CD4-positive, CD25-positive, alpha-beta regulatory T cell (primary cell): ENCODE data around the gene CCDC7. TPM values are rescaled to one million over a fixed set of nuclear protein-coding genes. Genes with fewer than 3 reads are reported as not detected.
A peak's percentile ranks its signal among the peaks of the same experiment; 100 is the strongest.
"Not testable (repeated sequence)": the region's sequence is repeated elsewhere in the genome, so short reads cannot be mapped to it uniquely, and the experiment has no call there.

Source experiments
- ATAC-seq, 2 donors: fragments of 150-1000 bp; cut with Tn5 transposase; one replicate each; pipeline ENCODE4 v1.10.0; 2021; ENCODE audit warnings: low read depth in 2 of 2, moderate number of reproducible peaks in 2 of 2, moderate library complexity in 1 of 2
- DNase-seq, 3 donors: peaks; one replicate each; pipeline versions ENCODE4 v3.0.0 to v3.0.0-alpha.2; 2012 to 2022; ENCODE audit warnings: mixed read lengths in 1 of 3
- H3K27ac ChIP-seq: one replicate; pipeline ENCODE4 v1.7.0; 2013; ENCODE audit warnings: mild to moderate bottlenecking, low read length; ENCODE audit not compliant: insufficient read depth, poor library complexity, severe bottlenecking
- H3K27me3 ChIP-seq: one replicate; pipeline ENCODE4 v1.7.0; 2013; ENCODE audit warnings: low read length; ENCODE audit not compliant: control insufficient read depth, insufficient read depth
- H3K36me3 ChIP-seq: one replicate; pipeline ENCODE4 v1.7.0; 2013; ENCODE audit warnings: mild to moderate bottlenecking, low read length, moderate library complexity; ENCODE audit not compliant: control insufficient read depth, insufficient read depth
- H3K4me1 ChIP-seq: 2 replicates; pipeline ENCODE4 v1.7.0; 2013; ENCODE audit warnings: mild to moderate bottlenecking, low read length; ENCODE audit not compliant: insufficient read depth, control insufficient read depth, poor library complexity, severe bottlenecking
- H3K4me3 ChIP-seq: one replicate; pipeline ENCODE4 v1.7.0; 2013; ENCODE audit warnings: low read depth, mild to moderate bottlenecking, low read length, moderate library complexity
- H3K9me3 ChIP-seq, 2 experiments: 1 replicate in 1 of 2; 2 replicates in 1 of 2; pipeline ENCODE4 v1.7.0; 2013; ENCODE audit warnings: low read length in 2 of 2, mild to moderate bottlenecking in 1 of 2, moderate library complexity in 1 of 2; ENCODE audit not compliant: control insufficient read depth in 2 of 2
- H3K27ac Mint-ChIP-seq, 3 donors: one replicate each; pipeline ENCODE4 v1.8.0; 2020 to 2022; ENCODE audit warnings: mild to moderate bottlenecking in 3 of 3, mixed read lengths in 3 of 3, moderate library complexity in 2 of 3
- H3K27me3 Mint-ChIP-seq: one replicate; pipeline ENCODE4 v1.8.0; 2022; ENCODE audit warnings: mild to moderate bottlenecking, mixed read lengths
- H3K36me3 Mint-ChIP-seq: one replicate; pipeline ENCODE4 v1.8.0; 2020; ENCODE audit warnings: mixed read lengths
- H3K4me1 Mint-ChIP-seq, 4 donors: one replicate each; pipeline ENCODE4 v1.8.0; 2020 to 2022; ENCODE audit warnings: mixed read lengths in 4 of 4, mild to moderate bottlenecking in 1 of 4
- H3K4me3 Mint-ChIP-seq, 4 donors: one replicate each; pipeline ENCODE4 v1.8.0; 2020 to 2022; ENCODE audit warnings: mild to moderate bottlenecking in 4 of 4, mixed read lengths in 4 of 4, moderate library complexity in 3 of 4
- H3K9me3 Mint-ChIP-seq, 7 donors: one replicate each; pipeline ENCODE4 v1.8.0; 2020 to 2022; ENCODE audit warnings: mixed read lengths in 7 of 7, mild to moderate bottlenecking in 3 of 7, moderate library complexity in 2 of 7
- polyA plus RNA-seq, 4 donors: library from polyadenylated mRNA; unstranded; fragments of 300-500 nt; fragmentation: Illumina TruSeq; gene quantifications; one replicate each; pipeline ENCODE4 v1.2.3, GENCODE V29; 2021
- total RNA-seq: library from RNA; stranded (reverse); gene quantifications from one replicate; pipeline ENCODE4 v1.2.3, GENCODE V29; 2022

Gene CCDC7
- total and polyA plus RNA-seq, 5 donors from 2014 or later: 6.8 to 73.6 (median 29.9) TPM

GRCh38 chr10:32516567-32517495 is 70.9 kb downstream of the CCDC7 start:
- no peak for ATAC-seq
- peaks cover 0 to 11% (median 4%) of the 10 kb centered on the region in 7 donors for H3K9me3 Mint-ChIP-seq

GRCh38 chr10:32530231-32530630 is 84.3 kb downstream of the CCDC7 start:
- Histone ChIP-seq H3K4me3 (no peak overlapping the region), H3K27me3 (no peaks in the 10 kb centered on the region), H3K36me3 (peaks cover 15% of the 10 kb centered on the region), H3K4me1 (no peaks in the 10 kb centered on the region), H3K9me3 (peaks cover 4 to 14% of the 10 kb centered on the region in 2 experiments), H3K27ac (no peak overlapping the region)
- no peak for ATAC-seq
- Mint-ChIP-seq H3K27ac (no peak overlapping the region), H3K4me3 (no peak overlapping the region), H3K36me3 (peaks cover 40% of the 10 kb centered on the region), H3K27me3 (no peaks in the 10 kb centered on the region), H3K4me1 (peaks cover 4 to 17% (median 9%) of the 10 kb centered on the region in 4 donors), H3K9me3 (peaks cover 1 to 9% (median 4%) of the 10 kb centered on the region in 7 donors)
- DNase-seq: no peak

More at GRCh38 chr10:32516567-32517495, 70.9 kb downstream of the CCDC7 start:
- peaks cover 0 to 8% (median 2%) of the 10 kb centered on the region in 4 donors for H3K4me1 Mint-ChIP-seq
- Histone ChIP-seq H3K27ac (no peak overlapping the region), H3K9me3 (peaks cover 0 to 10% of the 10 kb centered on the region in 2 experiments), H3K4me1 (no peaks in the 10 kb centered on the region), H3K36me3 (peaks cover 3% of the 10 kb centered on the region), H3K4me3 (no peak overlapping the region), H3K27me3 (no peaks in the 10 kb centered on the region)
- H3K36me3 Mint-ChIP-seq: peaks cover 17% of the 10 kb centered on the region
- H3K27me3 Mint-ChIP-seq: no peaks in the 10 kb centered on the region
- H3K4me3 Mint-ChIP-seq: no peak overlapping the region
- H3K27ac Mint-ChIP-seq: no peak overlapping the region
- DNase-seq: no peak

GRCh38 chr10:32538256-32538655 is 92.3 kb downstream of the CCDC7 start:
- Histone ChIP-seq H3K4me3 (no peak overlapping the region), H3K27ac (no peak overlapping the region), H3K9me3 (peaks cover 4 to 14% of the 10 kb centered on the region in 2 experiments), H3K4me1 (no peaks in the 10 kb centered on the region), H3K27me3 (no peaks in the 10 kb centered on the region), H3K36me3 (peaks cover 4% of the 10 kb centered on the region)
- H3K4me3 Mint-ChIP-seq: no peak overlapping the region
- peaks cover 8 to 16% (median 12%) of the 10 kb centered on the region in 4 donors for H3K4me1 Mint-ChIP-seq
- peak overlapping the region in 1 of 3 donors; percentile 49 for H3K27ac Mint-ChIP-seq
- H3K27me3 Mint-ChIP-seq: no peaks in the 10 kb centered on the region
- peaks cover 0 to 14% (median 9%) of the 10 kb centered on the region in 7 donors for H3K9me3 Mint-ChIP-seq
- DNase-seq (no peak), ATAC-seq (no peak)
- peaks cover 33% of the 10 kb centered on the region for H3K36me3 Mint-ChIP-seq

GRCh38 chr10:32540691-32541470 is 94.9 kb downstream of the CCDC7 start:
- H3K4me1 ChIP-seq: no peaks in the 10 kb centered on the region
- Mint-ChIP-seq H3K4me3 (no peak overlapping the region), H3K4me1 (peaks cover 8 to 16% (median 12%) of the 10 kb centered on the region in 4 donors), H3K36me3 (peaks cover 26% of the 10 kb centered on the region), H3K27me3 (no peaks in the 10 kb centered on the region), H3K27ac (no peak overlapping the region), H3K9me3 (peaks cover 0 to 10% (median 0%) of the 10 kb centered on the region in 7 donors)
- H3K27ac ChIP-seq: no peak overlapping the region
- H3K36me3 ChIP-seq: peaks cover under 1% of the 10 kb centered on the region
- ATAC-seq (no peak), DNase-seq (no peak)
- H3K27me3 ChIP-seq: no peaks in the 10 kb centered on the region
- no peak overlapping the region for H3K4me3 ChIP-seq
- no peaks in the 10 kb centered on the region for H3K9me3 ChIP-seq

- no peak overlapping the region for H3K4me3 ChIP-seq
- Mint-ChIP-seq H3K4me3 (no peak overlapping the region), H3K27ac (peak overlapping the region in 1 of 3 donors; percentile 50), H3K36me3 (peaks cover 53% of the 10 kb centered on the region), H3K9me3 (peaks cover 0 to 11% (median 3%) of the 10 kb centered on the region in 7 donors), H3K4me1 (peaks cover 5 to 18% (median 9%) of the 10 kb centered on the region in 4 donors), H3K27me3 (no peaks in the 10 kb centered on the region)
- DNase-seq (no peak), ATAC-seq (no peak)
- H3K27me3 ChIP-seq: no peaks in the 10 kb centered on the region
- H3K9me3 ChIP-seq: no peaks in the 10 kb centered on the region
- H3K27ac ChIP-seq: no peak overlapping the region
- H3K4me1 ChIP-seq: no peaks in the 10 kb centered on the region
- H3K36me3 ChIP-seq: peaks cover 8% of the 10 kb centered on the region
These were observed 102.3 kb downstream of the CCDC7 start for GRCh38 chr10:32548208-32548607.

- no peak overlapping the region for H3K27ac Mint-ChIP-seq
These were observed 110.9 kb downstream of the CCDC7 start for GRCh38 chr10:32556783-32557395.

GRCh38 chr10:32562695-32563094 is 116.8 kb downstream of the CCDC7 start:
- H3K27ac Mint-ChIP-seq, H3K27ac ChIP-seq, H3K9me3 ChIP-seq, H3K4me3 Mint-ChIP-seq, H3K9me3 Mint-ChIP-seq, ATAC-seq, H3K27me3 ChIP-seq, DNase-seq, H3K36me3 Mint-ChIP-seq, H3K36me3 ChIP-seq, H3K4me1 ChIP-seq, H3K4me3 ChIP-seq, H3K27me3 Mint-ChIP-seq: not testable (repeated sequence)
- H3K4me1 Mint-ChIP-seq: peaks cover 0 to 16% (median 7%) of the 10 kb centered on the region in 4 donors

More at GRCh38 chr10:32556783-32557395, 110.9 kb downstream of the CCDC7 start:
- no peak for ATAC-seq
- no peak overlapping the region for H3K4me3 ChIP-seq
- Mint-ChIP-seq H3K4me3 (no peak overlapping the region), H3K4me1 (peaks cover 8 to 35% (median 17%) of the 10 kb centered on the region in 4 donors), H3K9me3 (peaks cover 0 to 7% (median 2%) of the 10 kb centered on the region in 7 donors), H3K36me3 (peaks cover 29% of the 10 kb centered on the region), H3K27me3 (no peaks in the 10 kb centered on the region)
- no peak overlapping the region for H3K27ac ChIP-seq
- H3K9me3 ChIP-seq: no peaks in the 10 kb centered on the region
- H3K36me3 ChIP-seq: peaks cover 11% of the 10 kb centered on the region
- no peak for DNase-seq
- no peaks in the 10 kb centered on the region for H3K27me3 ChIP-seq
- no peaks in the 10 kb centered on the region for H3K4me1 ChIP-seq
